Keratinocyte (primary cell): ENCODE measurements around the gene SKIDA1. TPM values are rescaled to one million over a fixed set of nuclear protein-coding genes. Genes with fewer than 3 reads are reported as not detected.

Experiments
- DNase-seq: peaks from one replicate; pipeline ENCODE4 v3.0.0-alpha.2; 2011; ENCODE audit warnings: low read depth, missing footprints, low spot score
- FAIRE-seq: peaks from 2 replicates; lab custom pipeline; 2011; peaks lifted over from hg19 to GRCh38; lab: Jason Lieb, UNC
- H2AFZ ChIP-seq: 2 replicates; pipeline ENCODE4 v1.6.0; 2012; ENCODE audit warnings: low read length, control low read depth, inconsistent platforms; ENCODE audit not compliant: control insufficient read depth
- H3K27ac ChIP-seq: 2 replicates; pipeline ENCODE4 v1.5.1; 2011; ENCODE audit warnings: low read length; ENCODE audit not compliant: control insufficient read depth, insufficient read depth
- H3K27me3 ChIP-seq: 3 replicates; pipeline ENCODE4 v1.6.0; 2011; ENCODE audit warnings: low read length; ENCODE audit not compliant: control insufficient read depth, insufficient read depth; ENCODE audit errors: extremely low read depth
- H3K36me3 ChIP-seq, 2 experiments: 2 replicates in 1 of 2; 3 replicates in 1 of 2; pipeline ENCODE4 v1.5.1; 2011; ENCODE audit warnings: low read length in 2 of 2, mild to moderate bottlenecking in 1 of 2; ENCODE audit not compliant: control insufficient read depth in 2 of 2, insufficient read depth in 2 of 2; ENCODE audit errors: extremely low read depth in 1 of 2
- H3K4me1 ChIP-seq: 3 replicates; pipeline ENCODE4 v1.5.1; 2011; ENCODE audit warnings: low read length; ENCODE audit not compliant: control insufficient read depth, insufficient read depth; ENCODE audit errors: extremely low read depth
- H3K4me2 ChIP-seq: 3 replicates; pipeline ENCODE4 v1.6.0; 2011; ENCODE audit warnings: low read depth, low read length; ENCODE audit not compliant: control insufficient read depth, insufficient read depth; ENCODE audit errors: extremely low read depth
- H3K4me3 ChIP-seq, 3 experiments: fragments of 200-600 bp in 1 of 3; sonication (generic) in 1 of 3; 2 replicates in 2 of 3; 3 replicates in 1 of 3; pipeline ENCODE4 v1.5.1; 2011 to 2016; ENCODE audit warnings: low read length in 3 of 3, mild to moderate bottlenecking in 3 of 3, control low read depth in 2 of 3, inconsistent platforms in 1 of 3, low read depth in 1 of 3, mixed read lengths in 1 of 3, mixed run types in 1 of 3, moderate library complexity in 1 of 3; ENCODE audit not compliant: control insufficient read depth in 2 of 3, insufficient read depth in 2 of 3; ENCODE audit errors: extremely low read depth in 1 of 3
- H3K79me2 ChIP-seq: 2 replicates; pipeline ENCODE4 v1.6.0; 2012; ENCODE audit warnings: low read length; ENCODE audit not compliant: control insufficient read depth, insufficient read depth
- H3K9ac ChIP-seq: 3 replicates; pipeline ENCODE4 v1.6.0; 2011; ENCODE audit warnings: low read length; ENCODE audit not compliant: control insufficient read depth, insufficient read depth; ENCODE audit errors: extremely low read depth
- H3K9me1 ChIP-seq: 3 replicates; pipeline ENCODE4 v1.6.0; 2011; ENCODE audit warnings: low read length; ENCODE audit not compliant: control insufficient read depth, insufficient read depth; ENCODE audit errors: extremely low read depth
- H3K9me3 ChIP-seq: 2 replicates; pipeline ENCODE4 v1.5.1; 2012; ENCODE audit warnings: low read depth, low read length; ENCODE audit not compliant: control insufficient read depth
- H4K20me1 ChIP-seq: 3 replicates; pipeline ENCODE4 v1.6.0; 2011; ENCODE audit warnings: low read length; ENCODE audit not compliant: control insufficient read depth, insufficient read depth; ENCODE audit errors: extremely low read depth
- EZH2 ChIP-seq: IDR thresholded peaks from one replicate; pipeline ENCODE4 v1.6.1; 2012; ENCODE audit warnings: inconsistent platforms, mild to moderate bottlenecking, low read length, moderate library complexity
- dilution Hi-C: fragments of 300-500 bp; cut with MboI; formaldehyde crosslinking; loops from one replicate; pipeline ENCODE4 v1.7.0; 2020; ENCODE audit warnings: low sequenced_read_pairs; ENCODE audit not compliant: extremely low pct_ligation_motif_present
- polyA plus RNA-seq, 5 experiments: library from polyadenylated mRNA; depleted of rRNA in 3 of 5; stranded (reverse) in 3 of 5; stranded (forward) in 1 of 5; unstranded in 1 of 5; fragments of >200 nt; gene quantifications; 1 replicate in 1 of 5; 2 replicates in 3 of 5; 3 replicates in 1 of 5; pipeline versions ENCODE4 v1.2.1 to v1.2.3, GENCODE V29; 2011 to 2012; ENCODE audit warnings: missing spikeins in 2 of 5, low read depth in 1 of 5, low replicate concordance in 1 of 5
- TF ChIP-seq, protein P1 (sequence below), 3 experiments: IDR thresholded peaks in 1 of 3; conservative IDR thresholded peaks in 1 of 3; optimal IDR thresholded peaks in 1 of 3; 2 replicates in 2 of 3; 3 replicates in 1 of 3; pipeline versions ENCODE3 to v1.5.1; 2011; ENCODE audit warnings: low read length in 3 of 3, mild to moderate bottlenecking in 3 of 3, moderate library complexity in 2 of 3, control low read depth in 1 of 3, inconsistent platforms in 1 of 3; ENCODE audit not compliant: insufficient read depth in 2 of 3; ENCODE audit errors: extremely low read depth in 1 of 3

SKIDA1 gene
- polyA plus RNA-seq, 1 donor (not counting 4 experiments of a cell fraction or from before 2014, with no cell fraction given), result 0.13 TPM

- Histone ChIP-seq H3K4me3 (no peak overlapping the region), H3K27ac (no peak overlapping the region), H3K4me1 (peaks cover 13% of the 10 kb centered on the region), H3K9me3 (no peaks in the 10 kb centered on the region), H3K79me2 (no peaks in the 10 kb centered on the region), H2AFZ (no peak overlapping the region), H3K4me2 (peak overlapping the region; percentile 60), H4K20me1 (no peaks in the 10 kb centered on the region), H3K27me3 (no peaks in the 10 kb centered on the region), H3K9me1 (no peaks in the 10 kb centered on the region), H3K36me3 (no peaks in the 10 kb centered on the region), H3K9ac (no peak overlapping the region)
- FAIRE-seq, result no peak
- dilution Hi-C loops, result no loop called here
- DNase-seq, result no peak
- TF ChIP-seq, protein P1, sequence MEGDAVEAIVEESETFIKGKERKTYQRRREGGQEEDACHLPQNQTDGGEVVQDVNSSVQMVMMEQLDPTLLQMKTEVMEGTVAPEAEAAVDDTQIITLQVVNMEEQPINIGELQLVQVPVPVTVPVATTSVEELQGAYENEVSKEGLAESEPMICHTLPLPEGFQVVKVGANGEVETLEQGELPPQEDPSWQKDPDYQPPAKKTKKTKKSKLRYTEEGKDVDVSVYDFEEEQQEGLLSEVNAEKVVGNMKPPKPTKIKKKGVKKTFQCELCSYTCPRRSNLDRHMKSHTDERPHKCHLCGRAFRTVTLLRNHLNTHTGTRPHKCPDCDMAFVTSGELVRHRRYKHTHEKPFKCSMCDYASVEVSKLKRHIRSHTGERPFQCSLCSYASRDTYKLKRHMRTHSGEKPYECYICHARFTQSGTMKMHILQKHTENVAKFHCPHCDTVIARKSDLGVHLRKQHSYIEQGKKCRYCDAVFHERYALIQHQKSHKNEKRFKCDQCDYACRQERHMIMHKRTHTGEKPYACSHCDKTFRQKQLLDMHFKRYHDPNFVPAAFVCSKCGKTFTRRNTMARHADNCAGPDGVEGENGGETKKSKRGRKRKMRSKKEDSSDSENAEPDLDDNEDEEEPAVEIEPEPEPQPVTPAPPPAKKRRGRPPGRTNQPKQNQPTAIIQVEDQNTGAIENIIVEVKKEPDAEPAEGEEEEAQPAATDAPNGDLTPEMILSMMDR (optimal IDR thresholded peaks at IDR 0.05 in 1 of 3, IDR thresholded peaks at IDR 0.05 in 1 of 3, conservative IDR thresholded peaks at IDR 0.05 in 1 of 3; ENCODE audit: extremely low read depth in 1 of 3, insufficient read depth in 2 of 3, low read length in 3 of 3), result no peak
- TF ChIP-seq EZH2, result no peak
Measured at GRCh38 chr10:21511095-21511570, 14.3 kb downstream of the SKIDA1 start.

GRCh38 chr10:21510241-21511094 is 15.0 kb downstream of the SKIDA1 start:
- no peak for DNase-seq
- H3K79me2 ChIP-seq, result no peaks in the 10 kb centered on the region
- TF ChIP-seq EZH2, result no peak
- TF ChIP-seq, protein P1 (optimal IDR thresholded peaks at IDR 0.05 in 1 of 3, IDR thresholded peaks at IDR 0.05 in 1 of 3, conservative IDR thresholded peaks at IDR 0.05 in 1 of 3; ENCODE audit: extremely low read depth in 1 of 3, insufficient read depth in 2 of 3, low read length in 3 of 3), result no peak
- dilution Hi-C loops, result no loop called here
- peak overlapping the region; percentile 6 for H3K9ac ChIP-seq
- no peaks in the 10 kb centered on the region for H3K9me1 ChIP-seq
- no peaks in the 10 kb centered on the region for H3K36me3 ChIP-seq
- no peak overlapping the region for H2AFZ ChIP-seq
- H3K27ac ChIP-seq, result no peak overlapping the region
- peaks cover 7% of the 10 kb centered on the region for H3K4me1 ChIP-seq
- no peak for FAIRE-seq
- H3K4me3 ChIP-seq, result peak overlapping the region in 1 of 3 experiments; percentile 34
- no peaks in the 10 kb centered on the region for H3K9me3 ChIP-seq
- no peaks in the 10 kb centered on the region for H3K27me3 ChIP-seq
- peak overlapping the region; percentile 60 for H3K4me2 ChIP-seq
- no peaks in the 10 kb centered on the region for H4K20me1 ChIP-seq
